ENCODE results near the gene GRIA2.

- TF ChIP-seq CTCF (IDR thresholded peaks at IDR 0.05; ENCODE audit: low read length) (no peak), EZH2 (optimal IDR thresholded peaks at IDR 0.05; ENCODE audit: low read depth, low read length) (no peak)
Measured at GRCh38 chr4:157271166-157271869, 50.8 kb downstream of the GRIA2 start.

All from MM.1S (cell line).